Measurements from ENCODE around the gene ATP8A2.

Gene ATP8A2

DNA sequence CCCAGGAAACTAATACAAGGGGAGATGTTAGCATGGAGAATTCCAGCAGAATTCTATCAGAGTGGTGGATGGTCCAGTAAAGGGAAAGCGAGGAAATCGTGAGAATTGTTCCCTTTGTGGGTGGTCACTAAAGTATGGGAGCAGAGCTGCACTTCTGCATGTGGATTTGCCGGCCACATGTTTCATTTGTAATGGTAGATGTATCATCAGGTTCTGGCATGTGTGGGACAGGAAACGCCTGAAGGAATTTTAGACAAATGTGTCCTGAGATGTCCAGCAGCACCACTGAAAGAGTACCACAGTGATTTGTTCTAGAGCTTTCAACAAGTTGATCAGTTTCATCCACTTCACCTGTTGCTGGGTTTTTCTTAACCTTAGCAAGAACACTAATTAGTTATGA lies 371.6 kb downstream of the ATP8A2 start:
- Histone ChIP-seq H3K4me3 (no peak overlapping the region; the same call in 1 of the 2 replicates), H3K36me3 (ENCODE audit: insufficient read depth, low read length) (no peaks in the 10 kb centered on the region), H3K9ac (ENCODE audit: insufficient read length) (no peak overlapping the region), H3K27ac (0 out of 2 replicates have a peak overlapping the region, but pooled peaks have one; percentile 66), H3K9me3 (ENCODE audit: low read depth, low read length) (no peaks in the 10 kb centered on the region)
- no peak for TF ChIP-seq FOXP2 (optimal IDR thresholded peaks at IDR 0.05; ENCODE audit: control extremely low read depth, extremely low read length, insufficient read depth)
- no peak for TF ChIP-seq POLR2AphosphoS5 (IDR thresholded peaks at IDR 0.05; ENCODE audit: borderline replicate concordance, low read depth, low read length)
- TF ChIP-seq EZH2 (IDR thresholded peaks at IDR 0.05): no peak
- DNase-seq (ENCODE audit: low read depth, low spot score): no peak

DNA sequence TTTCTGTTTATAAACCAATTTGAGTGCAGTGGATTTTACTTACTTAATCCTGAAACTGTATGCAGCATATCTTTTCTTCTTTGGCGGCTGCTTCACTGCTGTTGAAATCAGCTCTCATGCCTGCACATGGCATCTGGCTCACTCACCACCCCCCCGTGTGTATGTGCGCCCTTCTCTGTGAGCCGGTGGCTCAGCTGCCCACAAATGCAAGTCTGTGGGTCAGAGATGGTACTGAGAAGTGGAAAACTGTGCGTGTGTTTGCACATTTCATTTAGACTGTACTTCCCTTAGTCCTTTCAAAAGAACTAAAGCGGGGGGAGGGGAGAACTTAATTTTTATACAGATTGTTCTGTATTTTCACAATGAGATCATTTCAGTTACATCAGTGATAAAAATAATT lies 372.4 kb downstream of the ATP8A2 start:
- peak overlapping the region; percentile 66 for H3K27ac ChIP-seq
- no peaks in the 10 kb centered on the region for H3K36me3 ChIP-seq (ENCODE audit: insufficient read depth, low read length)
- DNase-seq (ENCODE audit: low read depth, low spot score): no peak
- no peaks in the 10 kb centered on the region for H3K9me3 ChIP-seq (ENCODE audit: low read depth, low read length)
- TF ChIP-seq FOXP2 (optimal IDR thresholded peaks at IDR 0.05; ENCODE audit: control extremely low read depth, extremely low read length, insufficient read depth) (peak; percentile 30), EZH2 (IDR thresholded peaks at IDR 0.05) (no peak)
- H3K4me3 ChIP-seq: peak overlapping the region; percentile 67
- H3K9ac ChIP-seq (ENCODE audit: insufficient read length): no peak overlapping the region

DNA sequence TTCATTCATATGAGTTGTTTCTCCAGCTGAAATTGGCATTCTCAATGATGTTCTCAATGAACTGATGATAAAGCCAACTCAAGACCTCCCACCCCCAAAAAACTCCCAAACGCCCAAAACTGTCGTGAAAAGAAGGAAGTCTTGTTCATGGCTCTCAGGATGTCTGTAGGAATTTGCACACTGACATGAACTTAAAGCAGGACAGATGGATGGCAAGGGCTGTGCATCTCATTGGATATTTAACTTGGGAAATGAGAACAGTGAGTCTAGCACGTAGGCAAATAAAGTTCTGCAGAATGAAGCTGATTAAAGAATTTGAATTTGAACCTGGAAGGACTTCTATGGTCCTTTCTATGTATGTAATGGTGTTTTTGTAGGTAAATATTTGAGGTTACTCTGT lies 374.4 kb downstream of the ATP8A2 start:
- Histone ChIP-seq H3K9me3 (ENCODE audit: low read depth, low read length) (no peaks in the 10 kb centered on the region), H3K9ac (ENCODE audit: insufficient read length) (no peak overlapping the region), H3K4me3 (no peak overlapping the region), H3K27ac (no peak overlapping the region), H3K36me3 (ENCODE audit: insufficient read depth, low read length) (no peaks in the 10 kb centered on the region)
- no peak for TF ChIP-seq EZH2 (IDR thresholded peaks at IDR 0.05)
- TF ChIP-seq FOXP2 (optimal IDR thresholded peaks at IDR 0.05; ENCODE audit: control extremely low read depth, extremely low read length, insufficient read depth): no peak
- no peak for TF ChIP-seq POLR2AphosphoS5 (IDR thresholded peaks at IDR 0.05; ENCODE audit: borderline replicate concordance, low read depth, low read length)
- no peak for DNase-seq (ENCODE audit: low read depth, low spot score)

DNA sequence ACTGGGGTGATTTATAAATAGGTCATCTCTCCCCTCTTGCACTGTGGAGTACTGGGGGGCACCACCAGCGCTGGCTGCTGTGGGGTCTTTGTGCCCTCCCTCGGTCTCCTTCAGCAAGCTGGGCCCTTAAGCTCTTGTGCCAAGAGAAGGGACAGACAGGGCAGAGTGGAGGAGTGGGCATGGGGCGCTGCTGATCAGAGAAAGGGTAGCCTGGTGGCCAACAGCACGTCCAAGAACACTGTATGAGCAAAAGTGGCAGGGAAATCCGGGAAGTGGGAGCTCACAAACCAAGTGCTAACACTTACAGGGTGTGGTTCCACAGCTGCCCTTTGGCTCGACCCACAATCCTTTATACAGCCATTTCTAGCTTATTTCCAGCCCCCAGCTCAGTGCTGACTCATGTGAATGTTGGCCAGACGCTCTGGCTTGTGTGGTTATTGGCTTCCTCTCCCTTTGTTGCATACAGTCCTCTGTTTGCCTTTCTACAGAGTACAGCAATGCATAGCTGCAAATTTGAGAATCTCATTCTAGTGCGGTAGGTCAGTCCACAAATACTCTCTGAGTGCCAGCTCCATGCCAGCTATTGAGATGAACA lies 381.3 kb downstream of the ATP8A2 start:
- no peak for DNase-seq (ENCODE audit: low read depth, low spot score)
- H3K27ac ChIP-seq: no peak overlapping the region
- no peaks in the 10 kb centered on the region for H3K36me3 ChIP-seq (ENCODE audit: insufficient read depth, low read length)
- no peaks in the 10 kb centered on the region for H3K9me3 ChIP-seq (ENCODE audit: low read depth, low read length)
- TF ChIP-seq POLR2AphosphoS5 (IDR thresholded peaks at IDR 0.05; ENCODE audit: borderline replicate concordance, low read depth, low read length): no peak
- no peak for TF ChIP-seq FOXP2 (optimal IDR thresholded peaks at IDR 0.05; ENCODE audit: control extremely low read depth, extremely low read length, insufficient read depth)
- no peak for TF ChIP-seq EZH2 (IDR thresholded peaks at IDR 0.05)
- no peak overlapping the region for H3K4me3 ChIP-seq
- H3K9ac ChIP-seq (ENCODE audit: insufficient read length): no peak overlapping the region

DNA sequence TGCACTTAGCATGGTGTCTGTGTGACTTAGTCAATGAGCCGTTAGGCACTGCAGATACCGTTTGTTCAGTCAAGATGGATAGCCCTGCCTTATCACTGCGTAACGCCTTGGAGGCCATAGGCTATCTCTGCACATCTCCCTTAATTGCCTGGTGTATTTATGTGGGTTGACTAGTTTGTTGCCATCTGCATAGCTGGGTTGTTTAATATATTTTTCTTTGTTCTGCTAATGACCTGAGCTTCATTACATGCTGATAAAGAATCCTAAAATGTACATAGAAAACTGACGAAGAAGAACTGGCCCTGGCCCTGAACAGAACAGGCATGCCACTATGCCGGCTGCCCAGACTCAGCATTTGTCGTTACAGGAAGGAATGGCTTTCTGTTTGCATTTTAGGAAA lies 382.2 kb downstream of the ATP8A2 start:
- Histone ChIP-seq H3K36me3 (ENCODE audit: insufficient read depth, low read length) (no peaks in the 10 kb centered on the region), H3K9ac (ENCODE audit: insufficient read length) (no peak overlapping the region), H3K27ac (no peak overlapping the region), H3K4me3 (no peak overlapping the region), H3K9me3 (ENCODE audit: low read depth, low read length) (no peaks in the 10 kb centered on the region)
- no peak for DNase-seq (ENCODE audit: low read depth, low spot score)
- TF ChIP-seq FOXP2 (optimal IDR thresholded peaks at IDR 0.05; ENCODE audit: control extremely low read depth, extremely low read length, insufficient read depth) (no peak), POLR2AphosphoS5 (IDR thresholded peaks at IDR 0.05; ENCODE audit: borderline replicate concordance, low read depth, low read length) (no peak), EZH2 (IDR thresholded peaks at IDR 0.05) (no peak)

DNA sequence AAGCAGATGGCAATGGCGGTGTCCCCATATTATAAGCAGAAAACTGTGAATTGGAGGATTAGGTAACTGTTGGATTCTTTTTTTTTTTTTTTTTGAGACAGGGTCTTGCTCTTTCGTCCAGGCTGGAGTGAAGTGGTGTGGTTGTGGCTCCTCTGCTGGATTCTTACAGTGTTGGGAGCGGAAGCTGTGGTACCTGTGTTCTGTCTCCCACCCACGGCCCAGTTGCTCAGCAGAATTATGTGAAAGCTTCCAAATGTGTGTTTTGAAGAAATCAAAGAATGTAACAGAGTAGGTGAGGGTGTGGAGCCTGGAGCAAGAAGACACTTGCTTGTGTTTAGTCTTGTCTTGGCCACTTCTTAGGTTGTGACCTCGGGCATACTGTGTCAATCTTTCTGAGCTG lies 384.5 kb downstream of the ATP8A2 start:
- no peak for TF ChIP-seq EZH2 (IDR thresholded peaks at IDR 0.05)
- no peak for TF ChIP-seq POLR2AphosphoS5 (IDR thresholded peaks at IDR 0.05; ENCODE audit: borderline replicate concordance, low read depth, low read length)
- no peak for TF ChIP-seq FOXP2 (optimal IDR thresholded peaks at IDR 0.05; ENCODE audit: control extremely low read depth, extremely low read length, insufficient read depth)
- H3K9me3 ChIP-seq (ENCODE audit: low read depth, low read length): no peaks in the 10 kb centered on the region
- H3K4me3 ChIP-seq: no peak overlapping the region
- no peak overlapping the region for H3K27ac ChIP-seq
- H3K9ac ChIP-seq (ENCODE audit: insufficient read length): no peak overlapping the region
- H3K36me3 ChIP-seq (ENCODE audit: insufficient read depth, low read length): no peaks in the 10 kb centered on the region
- DNase-seq (ENCODE audit: low read depth, low spot score): no peak

DNA sequence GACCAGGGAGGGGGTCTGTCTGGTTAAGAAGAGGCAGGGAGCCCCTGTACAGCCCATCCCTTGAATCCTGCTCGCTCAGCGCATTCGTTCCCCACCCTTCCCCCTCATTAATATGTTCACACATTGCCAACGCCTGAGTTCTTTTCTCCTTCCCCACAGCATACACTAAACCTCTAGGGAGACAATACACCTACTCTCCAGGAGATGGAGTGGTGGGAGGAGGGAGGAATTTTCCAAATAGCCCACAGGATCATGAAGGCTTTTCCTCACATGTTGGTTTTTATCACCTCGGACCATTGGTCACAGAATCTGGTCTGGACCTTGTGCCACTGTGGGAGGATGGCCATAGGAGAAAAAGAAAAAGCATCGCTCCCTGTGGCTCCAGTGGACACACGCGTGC lies 385.1 kb downstream of the ATP8A2 start:
- Histone ChIP-seq H3K27ac (no peak overlapping the region), H3K36me3 (ENCODE audit: insufficient read depth, low read length) (no peaks in the 10 kb centered on the region), H3K9me3 (ENCODE audit: low read depth, low read length) (no peaks in the 10 kb centered on the region), H3K9ac (ENCODE audit: insufficient read length) (no peak overlapping the region), H3K4me3 (no peak overlapping the region)
- no peak for DNase-seq (ENCODE audit: low read depth, low spot score)
- TF ChIP-seq EZH2 (IDR thresholded peaks at IDR 0.05): no peak
- TF ChIP-seq FOXP2 (optimal IDR thresholded peaks at IDR 0.05; ENCODE audit: control extremely low read depth, extremely low read length, insufficient read depth): no peak
- no peak for TF ChIP-seq POLR2AphosphoS5 (IDR thresholded peaks at IDR 0.05; ENCODE audit: borderline replicate concordance, low read depth, low read length)

DNA sequence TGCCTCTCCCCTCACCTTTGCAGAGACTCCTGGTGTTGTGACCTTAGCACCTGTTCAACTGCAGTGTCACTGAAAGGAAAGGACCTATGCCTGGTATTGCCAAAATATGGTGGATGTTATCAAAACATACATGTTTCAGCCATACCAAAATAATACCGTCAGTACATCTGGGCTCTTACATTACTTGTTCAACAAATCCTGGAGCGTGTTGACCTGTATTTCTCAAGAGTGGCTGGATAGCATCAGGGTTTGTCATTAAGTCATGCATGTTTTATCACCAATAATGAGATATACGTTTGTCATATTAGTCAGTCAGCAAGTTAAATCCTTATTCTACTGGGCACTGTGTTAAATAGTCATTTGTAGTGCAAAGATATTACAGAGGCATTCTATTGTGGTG lies 389.3 kb downstream of the ATP8A2 start:
- no peak for TF ChIP-seq POLR2AphosphoS5 (IDR thresholded peaks at IDR 0.05; ENCODE audit: borderline replicate concordance, low read depth, low read length)
- no peak for TF ChIP-seq EZH2 (IDR thresholded peaks at IDR 0.05)
- no peak for TF ChIP-seq FOXP2 (optimal IDR thresholded peaks at IDR 0.05; ENCODE audit: control extremely low read depth, extremely low read length, insufficient read depth)
- Histone ChIP-seq H3K9ac (ENCODE audit: insufficient read length) (no peak overlapping the region), H3K4me3 (no peak overlapping the region), H3K9me3 (ENCODE audit: low read depth, low read length) (no peaks in the 10 kb centered on the region), H3K36me3 (ENCODE audit: insufficient read depth, low read length) (no peaks in the 10 kb centered on the region), H3K27ac (no peak overlapping the region)
- no peak for DNase-seq (ENCODE audit: low read depth, low spot score)

DNA sequence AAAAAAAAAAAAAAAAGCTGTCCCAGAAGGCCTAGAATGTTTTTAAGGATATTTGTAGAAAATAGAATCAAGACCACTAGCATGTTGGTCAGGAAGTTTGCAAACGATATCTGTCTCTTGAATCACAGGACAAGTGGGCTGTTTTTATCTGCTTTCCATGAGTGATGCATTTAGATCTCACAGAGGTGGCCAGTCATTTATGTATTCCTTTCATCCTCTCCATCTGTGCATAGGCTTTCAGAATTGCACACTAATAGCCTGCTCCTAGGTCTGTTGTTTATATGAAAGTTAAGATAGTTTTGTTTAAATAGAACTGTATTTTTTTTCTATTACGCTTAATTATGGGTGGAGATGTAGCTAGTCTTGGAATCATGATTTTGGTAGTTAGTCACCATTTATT lies 390.5 kb downstream of the ATP8A2 start:
- no peaks in the 10 kb centered on the region for H3K36me3 ChIP-seq (ENCODE audit: insufficient read depth, low read length)
- no peaks in the 10 kb centered on the region for H3K9me3 ChIP-seq (ENCODE audit: low read depth, low read length)
- H3K9ac ChIP-seq (ENCODE audit: insufficient read length): no peak overlapping the region
- no peak for DNase-seq (ENCODE audit: low read depth, low spot score)
- H3K27ac ChIP-seq: no peak overlapping the region
- TF ChIP-seq FOXP2 (optimal IDR thresholded peaks at IDR 0.05; ENCODE audit: control extremely low read depth, extremely low read length, insufficient read depth) (no peak), POLR2AphosphoS5 (IDR thresholded peaks at IDR 0.05; ENCODE audit: borderline replicate concordance, low read depth, low read length) (no peak), EZH2 (IDR thresholded peaks at IDR 0.05) (no peak)
- no peak overlapping the region for H3K4me3 ChIP-seq
